C4-2B (cell line): ENCODE results near the gene HOPX.
"Not testable (repeated sequence)": the region's sequence is repeated elsewhere in the genome, so short reads cannot be mapped to it uniquely, and the experiment has no call there.

Experiments used
- H3K27ac ChIP-seq: fragments of 450-650 bp; 2 replicates; pipeline ENCODE4 v1.5.1; 2017
- ZFX ChIP-seq: fragments of 450-650 bp; IDR thresholded peaks from 2 replicates; pipeline ENCODE4 v1.6.1; 2017
- TF ChIP-seq, protein P1 (sequence below): fragments of 450-650 bp; conservative IDR thresholded peaks from 2 replicates; pipeline ENCODE4 v1.5.1; 2017; ENCODE audit warnings: mild to moderate bottlenecking

HOPX gene

DNA sequence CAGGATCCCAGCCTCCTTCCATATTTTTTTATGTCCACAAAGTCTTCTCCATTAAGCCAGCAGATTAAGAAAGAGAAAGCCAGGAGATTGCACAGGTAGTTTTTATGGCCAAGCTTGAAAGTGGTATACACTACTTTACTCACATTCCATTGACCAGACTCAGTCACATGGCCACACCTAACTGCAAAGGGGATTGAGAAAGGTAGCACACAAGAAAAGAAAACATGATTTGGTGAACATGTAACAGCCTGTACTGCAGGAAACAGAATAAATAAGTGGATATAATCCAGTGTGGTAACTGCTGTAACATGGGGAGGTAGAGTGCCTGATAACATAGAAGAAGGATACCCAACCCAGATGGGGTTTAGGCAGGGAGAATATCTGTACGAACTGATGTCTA lies 43.9 kb downstream of the HOPX start:
- no peak overlapping the region for H3K27ac ChIP-seq
- TF ChIP-seq, protein P1, sequence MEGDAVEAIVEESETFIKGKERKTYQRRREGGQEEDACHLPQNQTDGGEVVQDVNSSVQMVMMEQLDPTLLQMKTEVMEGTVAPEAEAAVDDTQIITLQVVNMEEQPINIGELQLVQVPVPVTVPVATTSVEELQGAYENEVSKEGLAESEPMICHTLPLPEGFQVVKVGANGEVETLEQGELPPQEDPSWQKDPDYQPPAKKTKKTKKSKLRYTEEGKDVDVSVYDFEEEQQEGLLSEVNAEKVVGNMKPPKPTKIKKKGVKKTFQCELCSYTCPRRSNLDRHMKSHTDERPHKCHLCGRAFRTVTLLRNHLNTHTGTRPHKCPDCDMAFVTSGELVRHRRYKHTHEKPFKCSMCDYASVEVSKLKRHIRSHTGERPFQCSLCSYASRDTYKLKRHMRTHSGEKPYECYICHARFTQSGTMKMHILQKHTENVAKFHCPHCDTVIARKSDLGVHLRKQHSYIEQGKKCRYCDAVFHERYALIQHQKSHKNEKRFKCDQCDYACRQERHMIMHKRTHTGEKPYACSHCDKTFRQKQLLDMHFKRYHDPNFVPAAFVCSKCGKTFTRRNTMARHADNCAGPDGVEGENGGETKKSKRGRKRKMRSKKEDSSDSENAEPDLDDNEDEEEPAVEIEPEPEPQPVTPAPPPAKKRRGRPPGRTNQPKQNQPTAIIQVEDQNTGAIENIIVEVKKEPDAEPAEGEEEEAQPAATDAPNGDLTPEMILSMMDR = no peak
- TF ChIP-seq ZFX = no peak

DNA sequence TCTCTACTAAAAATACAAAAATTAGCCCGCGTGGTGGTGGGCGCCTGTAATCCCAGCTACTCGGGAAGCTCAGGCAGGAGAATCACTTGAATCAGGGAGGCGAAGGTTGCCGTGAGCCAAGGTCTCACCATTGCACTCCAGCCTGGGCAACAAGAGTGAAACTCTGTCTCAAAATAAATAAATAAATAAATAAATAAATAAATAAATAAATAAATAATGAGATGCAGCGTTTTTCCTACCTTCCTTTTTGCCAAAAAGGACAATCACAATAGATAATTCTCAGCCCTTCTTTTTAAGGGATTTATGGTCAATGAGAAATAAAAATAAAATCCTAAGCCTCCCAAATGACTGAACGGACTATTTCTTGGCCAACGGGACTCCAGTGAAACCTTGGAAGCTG lies 46.1 kb downstream of the HOPX start:
- H3K27ac ChIP-seq = not testable (repeated sequence)

DNA sequence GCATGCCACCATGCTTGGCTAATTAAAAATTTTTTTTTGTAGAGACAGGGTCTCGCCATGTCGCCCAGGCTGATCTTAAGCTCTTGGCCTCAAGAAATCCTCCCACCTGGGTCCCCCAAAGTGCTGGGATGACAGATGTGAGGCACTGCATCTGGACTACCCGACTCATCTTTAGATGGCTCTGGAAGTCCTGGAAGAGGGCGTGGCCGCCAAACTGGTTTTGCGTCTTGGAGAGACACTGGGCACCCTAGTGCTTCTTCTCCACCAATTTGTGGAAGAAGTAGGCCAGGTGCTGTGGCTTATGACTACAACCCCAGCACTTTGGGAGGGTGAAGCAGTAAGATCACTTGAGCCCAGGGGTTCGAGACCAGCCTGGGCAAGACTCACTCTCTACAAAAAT lies 47.6 kb downstream of the HOPX start:
- no peak for TF ChIP-seq ZFX
- TF ChIP-seq, protein P1 = no peak
- no peak overlapping the region for H3K27ac ChIP-seq

DNA sequence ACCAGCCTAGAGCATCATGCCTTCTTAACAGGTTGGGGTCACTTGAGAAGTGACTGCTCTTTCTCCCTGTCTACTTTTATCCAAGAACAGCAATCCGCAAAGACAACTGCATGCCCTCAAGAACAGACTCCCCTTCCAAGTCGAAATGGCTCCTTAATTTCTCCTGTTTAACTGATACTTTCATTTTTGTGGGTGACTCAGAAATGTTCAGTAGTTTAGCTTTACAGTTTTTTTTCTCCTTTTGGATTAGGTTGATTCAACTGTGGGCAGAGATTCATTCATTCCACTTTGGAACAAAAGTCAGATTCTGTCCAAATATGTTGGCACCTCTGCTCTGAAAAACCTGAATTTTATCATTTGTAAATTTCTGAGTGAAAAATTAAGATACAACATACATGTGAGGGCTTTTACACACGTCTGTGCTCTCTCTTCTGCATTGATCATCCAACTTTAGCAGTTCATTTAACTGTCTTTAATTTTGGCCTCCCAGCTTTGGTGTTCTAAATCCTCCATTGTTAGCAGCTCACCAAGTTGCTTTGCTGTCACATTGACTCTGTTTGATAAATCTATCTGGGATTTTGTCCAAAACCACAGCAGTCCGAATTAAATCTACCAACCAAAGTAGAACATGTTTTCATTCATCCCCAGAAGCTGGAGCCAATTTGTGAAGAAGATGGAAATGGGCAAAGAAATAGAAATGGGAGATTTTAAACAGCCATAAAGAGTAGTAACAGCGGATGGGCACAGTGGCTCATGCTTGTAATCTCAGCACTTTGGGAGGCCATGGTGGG lies 50.0 kb downstream of the HOPX start:
- H3K27ac ChIP-seq = no peak overlapping the region
- TF ChIP-seq, protein P1 = no peak
- TF ChIP-seq ZFX = no peak

DNA sequence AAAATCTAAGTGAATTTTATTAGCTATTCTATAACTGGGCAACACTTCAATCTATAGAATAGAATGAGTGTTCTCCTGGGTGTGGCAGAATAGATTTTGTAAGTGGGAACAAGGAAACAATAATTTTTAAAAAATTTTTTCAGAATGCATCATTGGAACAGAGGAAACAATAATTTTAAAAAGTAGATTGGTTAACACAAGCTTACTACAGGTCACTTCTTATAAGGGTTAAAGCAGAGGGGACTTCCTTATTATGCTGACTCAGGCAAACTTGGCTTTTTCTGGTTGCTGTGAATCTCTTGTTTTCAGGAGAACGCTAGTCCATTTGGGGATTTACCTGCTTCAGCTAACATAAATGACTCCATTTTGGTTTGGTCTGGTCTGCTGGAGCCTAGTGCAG lies 52.5 kb downstream of the HOPX start:
- TF ChIP-seq, protein P1 = no peak
- no peak for TF ChIP-seq ZFX
- no peak overlapping the region for H3K27ac ChIP-seq

DNA sequence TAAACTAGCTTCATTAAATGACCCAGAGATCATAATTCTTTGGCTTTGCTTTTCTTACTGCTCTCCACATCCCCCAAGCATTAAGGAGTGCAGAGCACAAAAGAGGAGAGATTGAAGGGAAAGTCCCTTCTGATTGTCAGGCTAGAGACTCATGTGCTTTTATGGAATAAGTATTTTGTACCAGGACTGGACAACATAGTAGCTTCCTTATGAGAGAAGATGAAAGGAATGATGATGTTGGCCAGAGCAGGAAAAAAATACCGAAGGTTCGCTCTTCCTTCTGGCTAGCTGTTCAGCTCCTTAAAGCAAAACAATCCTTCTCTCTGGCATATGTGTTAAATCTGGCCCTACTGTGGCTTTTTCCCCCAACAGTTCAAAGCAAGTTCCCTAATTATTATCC lies 53.1 kb downstream of the HOPX start:
- H3K27ac ChIP-seq = no peak overlapping the region
- TF ChIP-seq, protein P1 = no peak
- no peak for TF ChIP-seq ZFX

DNA sequence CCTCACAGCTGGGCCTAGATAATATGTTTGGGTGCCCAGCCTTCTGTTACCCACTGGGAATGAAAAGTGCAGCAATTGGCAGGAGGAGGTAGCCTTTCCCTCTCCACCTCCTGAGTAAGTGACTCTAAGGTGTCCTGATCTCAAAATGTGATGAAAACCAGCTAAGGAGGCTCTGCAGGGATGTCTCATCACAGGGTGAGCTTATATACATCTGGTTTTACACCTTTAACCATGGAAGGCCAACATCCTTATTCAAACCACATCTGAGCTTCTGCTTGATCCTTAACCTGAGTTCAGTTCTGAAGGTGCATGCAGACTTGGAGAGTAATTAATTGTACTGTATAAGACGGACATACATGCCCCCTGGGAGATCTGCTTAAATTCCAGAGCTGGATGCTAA lies 53.7 kb downstream of the HOPX start:
- TF ChIP-seq, protein P1 = no peak
- TF ChIP-seq ZFX = no peak
- no peak overlapping the region for H3K27ac ChIP-seq

DNA sequence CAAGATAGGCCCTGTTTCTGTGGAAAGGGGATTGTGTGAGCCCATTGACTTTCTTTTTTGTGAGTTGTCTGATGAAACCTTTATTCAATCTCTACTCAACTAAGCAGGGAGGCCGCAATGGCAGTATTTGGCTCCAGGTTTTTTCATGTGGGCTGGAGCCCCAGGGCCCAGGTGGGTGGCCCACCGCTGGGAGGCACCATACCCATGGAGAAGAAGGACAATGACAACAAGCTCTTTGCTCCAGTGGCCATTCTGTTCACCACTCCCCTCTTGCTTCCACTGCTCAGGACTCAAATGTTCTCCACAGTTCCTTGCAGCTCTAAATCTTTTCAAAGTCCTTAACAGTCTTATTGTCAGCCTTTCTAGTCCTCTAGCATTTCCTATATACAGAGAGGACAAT lies 54.1 kb downstream of the HOPX start:
- H3K27ac ChIP-seq = no peak overlapping the region
- no peak for TF ChIP-seq ZFX
- TF ChIP-seq, protein P1 = 0 out of 2 replicates have a peak, but pooled peaks have one; percentile 2
